H1 (cell line): ENCODE results near the gene FADS6. TPM values are rescaled to one million over a fixed set of nuclear protein-coding genes. Genes with fewer than 3 reads are reported as not detected.

Experiments
- CTCF ChIA-PET: fragments of 300-600 bp; sonication (Branson Sonifier 250); formaldehyde crosslinking; loops from one replicate; lab custom pipeline; 2021; ENCODE audit not compliant: partially characterized antibody; lab: Charles Lee
- POLR2A ChIA-PET: fragments of 300-600 bp; sonication (Branson Sonifier 250); formaldehyde crosslinking; loops from one replicate; lab custom pipeline; 2021; ENCODE audit warnings: inconsistent platforms; ENCODE audit not compliant: partially characterized antibody; lab: Charles Lee
- DNase-seq, 2 experiments: peaks; one replicate each; pipeline versions ENCODE4 v3.0.0 to v3.0.0-alpha.2; 2010 to 2022; ENCODE audit warnings: low spot score in 2 of 2, low read depth in 1 of 2, mixed read lengths in 1 of 2
- FAIRE-seq: peaks from 2 replicates; lab custom pipeline; 2011; peaks lifted over from hg19 to GRCh38; lab: Jason Lieb, UNC
- H2AFZ ChIP-seq: 2 replicates; pipeline ENCODE4 v1.8.1; 2012; ENCODE audit warnings: low read length, inconsistent platforms
- H2AK5ac ChIP-seq: 2 replicates; pipeline ENCODE4 v1.6.1; 2013; ENCODE audit warnings: low read depth, low read length
- H2BK120ac ChIP-seq: replicated peaks from 2 replicates; pipeline ENCODE3; 2013; ENCODE audit warnings: low read depth, low read length, inconsistent platforms
- H2BK12ac ChIP-seq: 2 replicates; pipeline ENCODE4 v1.6.1; 2013; ENCODE audit warnings: low read depth, low read length
- H2BK15ac ChIP-seq: 2 replicates; pipeline ENCODE4 v1.6.1; 2013; ENCODE audit warnings: low read length
- H2BK20ac ChIP-seq: 2 replicates; pipeline ENCODE4 v1.6.1; 2013; ENCODE audit warnings: low read length
- H2BK5ac ChIP-seq: 2 replicates; pipeline ENCODE4 v1.6.1; 2013; ENCODE audit warnings: low read depth, low read length
- H3K14ac ChIP-seq: 2 replicates; pipeline ENCODE4 v1.6.1; 2013; ENCODE audit warnings: inconsistent platforms; ENCODE audit not compliant: insufficient read length
- H3K18ac ChIP-seq: 2 replicates; pipeline ENCODE4 v1.6.1; 2013; ENCODE audit warnings: low read length; ENCODE audit errors: extremely low read depth
- H3K23ac ChIP-seq: 2 replicates; pipeline ENCODE4 v1.6.1; 2013; ENCODE audit warnings: inconsistent platforms; ENCODE audit not compliant: insufficient read length
- H3K23me2 ChIP-seq: 2 replicates; pipeline ENCODE4 v1.6.1; 2013; ENCODE audit warnings: low read depth, low read length
- H3K27ac ChIP-seq: 2 replicates; pipeline ENCODE4 v1.6.1; 2011; ENCODE audit warnings: low read depth, low read length, inconsistent platforms
- H3K27me3 ChIP-seq, 4 experiments: replicated peaks in 1 of 4; 1 replicate in 1 of 4; 2 replicates in 3 of 4; pipeline versions ENCODE4 v1.6.1 to v1.8.1; 2011 to 2013; ENCODE audit warnings: low read length in 3 of 4, mild to moderate bottlenecking in 3 of 4, inconsistent platforms in 2 of 4, mixed read lengths in 2 of 4, moderate library complexity in 1 of 4; ENCODE audit not compliant: control insufficient read depth in 3 of 4, insufficient read depth in 3 of 4; ENCODE audit errors: extremely low read depth in 1 of 4
- H3K36me3 ChIP-seq, 4 experiments: 2 replicates each; pipeline versions ENCODE4 v1.6.1 to v1.8.1; 2011 to 2013; ENCODE audit warnings: mild to moderate bottlenecking in 4 of 4, low read length in 3 of 4, moderate library complexity in 2 of 4, control low read depth in 1 of 4, inconsistent platforms in 1 of 4; ENCODE audit not compliant: insufficient read depth in 4 of 4, control insufficient read depth in 2 of 4
- H3K4ac ChIP-seq: replicated peaks from 2 replicates; pipeline ENCODE3; 2013; ENCODE audit warnings: low read length, low read depth, mixed read lengths, inconsistent platforms; ENCODE audit not compliant: insufficient read length
- H3K4me1 ChIP-seq, 4 experiments: replicated peaks in 1 of 4; 1 replicate in 1 of 4; 2 replicates in 3 of 4; pipeline versions ENCODE4 v1.6.1 to v1.8.1; 2011 to 2013; ENCODE audit warnings: low read length in 3 of 4, inconsistent platforms in 2 of 4, mixed read lengths in 1 of 4; ENCODE audit not compliant: insufficient read depth in 4 of 4, control insufficient read depth in 3 of 4
- H3K4me2 ChIP-seq, 2 experiments: 2 replicates each; pipeline versions ENCODE4 v1.6.1 to v1.8.1; 2011 to 2013; ENCODE audit warnings: low read depth in 2 of 2, low read length in 2 of 2, control low read depth in 1 of 2, inconsistent platforms in 1 of 2, mild to moderate bottlenecking in 1 of 2; ENCODE audit not compliant: insufficient read depth in 1 of 2
- H3K4me3 ChIP-seq, 4 experiments: fragments of 200-600, 300-600 bp in 1 of 4; sonication (generic), shearing (Covaris generic), sonication (Bioruptor Twin) in 1 of 4; 2 replicates each; pipeline versions ENCODE4 v1.5.1 to v1.8.1; 2011 to 2016; ENCODE audit warnings: low read length in 4 of 4, low read depth in 3 of 4, control low read depth in 2 of 4, inconsistent platforms in 2 of 4, mild to moderate bottlenecking in 2 of 4, mixed read lengths in 1 of 4, moderate library complexity in 1 of 4; ENCODE audit not compliant: insufficient read depth in 2 of 4; ENCODE audit errors: extremely low read depth in 1 of 4
- H3K56ac ChIP-seq: replicated peaks from 2 replicates; pipeline ENCODE3; 2013; ENCODE audit warnings: low read depth, mild to moderate bottlenecking, mixed read lengths, low read length, inconsistent platforms; ENCODE audit not compliant: insufficient read length
- H3K79me1 ChIP-seq: 2 replicates; pipeline ENCODE4 v1.6.1; 2013; ENCODE audit warnings: low read depth, low read length, control low read depth
- H3K79me2 ChIP-seq, 2 experiments: 2 replicates each; pipeline versions ENCODE4 v1.6.1 to v1.8.1; 2012 to 2013; ENCODE audit warnings: low read length in 2 of 2, mild to moderate bottlenecking in 2 of 2, inconsistent platforms in 1 of 2; ENCODE audit not compliant: insufficient read depth in 2 of 2, control insufficient read depth in 1 of 2
- H3K9ac ChIP-seq, 4 experiments: replicated peaks in 1 of 4; 1 replicate in 1 of 4; 2 replicates in 3 of 4; pipeline versions ENCODE4 v1.6.1 to v1.8.1; 2011 to 2013; ENCODE audit warnings: low read depth in 3 of 4, low read length in 3 of 4, control low read depth in 2 of 4, mild to moderate bottlenecking in 2 of 4, moderate library complexity in 2 of 4, inconsistent platforms in 1 of 4; ENCODE audit errors: extremely low read depth in 1 of 4
- H3K9me3 ChIP-seq, 2 experiments: 2 replicates each; pipeline versions ENCODE4 v1.6.1 to v1.8.1; 2012 to 2013; ENCODE audit warnings: mild to moderate bottlenecking in 2 of 2, moderate library complexity in 2 of 2, control low read depth in 1 of 2, inconsistent platforms in 1 of 2, low read depth in 1 of 2, low read length in 1 of 2, mixed read lengths in 1 of 2; ENCODE audit not compliant: insufficient read depth in 2 of 2
- H4K20me1 ChIP-seq, 2 experiments: replicated peaks in 1 of 2; 2 replicates each; pipeline versions ENCODE3 to v1.8.1; 2011 to 2013; ENCODE audit warnings: inconsistent platforms in 2 of 2, low read length in 2 of 2, mild to moderate bottlenecking in 1 of 2; ENCODE audit not compliant: insufficient read depth in 2 of 2, control insufficient read depth in 1 of 2
- H4K5ac ChIP-seq: 2 replicates; pipeline ENCODE4 v1.6.1; 2013; ENCODE audit warnings: low read length, low read depth, mixed read lengths, inconsistent platforms; ENCODE audit not compliant: insufficient read length
- H4K8ac ChIP-seq: 2 replicates; pipeline ENCODE4 v1.8.0; 2013; ENCODE audit warnings: mild to moderate bottlenecking, moderate library complexity, low read length, inconsistent platforms; ENCODE audit not compliant: insufficient read depth; ENCODE audit errors: extremely low read depth
- H4K91ac ChIP-seq: replicated peaks from 2 replicates; pipeline ENCODE3; 2013; ENCODE audit warnings: low read length, mixed read lengths, inconsistent platforms; ENCODE audit not compliant: insufficient read length
- ASH2L ChIP-seq: fragments of 200-600, 300-600 bp; sonication (generic); IDR thresholded peaks from one replicate; pipeline ENCODE4 v1.7.1; 2017; ENCODE audit warnings: low read length
- BCL11A ChIP-seq, 2 experiments: IDR thresholded peaks; one replicate each; pipeline ENCODE4 v1.6.1; 2011; ENCODE audit warnings: low read depth in 2 of 2, low read length in 2 of 2, mild to moderate bottlenecking in 2 of 2
- CEBPB ChIP-seq: IDR thresholded peaks from 2 replicates; pipeline ENCODE4 v1.6.1; 2012; ENCODE audit warnings: low read depth, low read length
- EGR1 ChIP-seq: IDR thresholded peaks from 2 replicates; pipeline ENCODE4 v1.6.1; 2011; ENCODE audit warnings: low read depth, low read length, borderline replicate concordance
- HDAC6 ChIP-seq: IDR thresholded peaks from one replicate; pipeline ENCODE4 v1.7.1; 2012; ENCODE audit warnings: low read depth, mild to moderate bottlenecking, inconsistent platforms, low read length, moderate library complexity
- RAD21 ChIP-seq, 2 experiments: IDR thresholded peaks in 1 of 2; conservative IDR thresholded peaks in 1 of 2; 2 replicates each; pipeline ENCODE4 v1.6.1; 2011; ENCODE audit warnings: low read depth in 2 of 2, low read length in 2 of 2, improper control_type of control experiment in 1 of 2, inconsistent platforms in 1 of 2, mild to moderate bottlenecking in 1 of 2, moderate library complexity in 1 of 2
- SIN3A ChIP-seq, 2 experiments: IDR thresholded peaks in 1 of 2; conservative IDR thresholded peaks in 1 of 2; 2 replicates each; pipeline ENCODE4 v1.6.1; 2011 to 2012; ENCODE audit warnings: low read length in 2 of 2, improper control_type of control experiment in 1 of 2, low read depth in 1 of 2, mild to moderate bottlenecking in 1 of 2
- SP1 ChIP-seq: IDR thresholded peaks from 2 replicates; pipeline ENCODE4 v1.6.1; 2011; ENCODE audit warnings: low read depth, low read length
- TAF1 ChIP-seq: IDR thresholded peaks from 2 replicates; pipeline ENCODE4 v1.6.1; 2011; ENCODE audit warnings: mild to moderate bottlenecking, low read depth, low read length
- TBP ChIP-seq: IDR thresholded peaks from 2 replicates; pipeline ENCODE4 v1.6.1; 2011; ENCODE audit warnings: low read depth, low read length, improper control_type of control experiment
- WGBS, 2 experiments: shearing (Covaris generic) in 1 of 2; methylation state at CpG; one replicate each; pipeline versions ENCODE4 v1.1.6 to v1.1.7; 2013 to 2015; ENCODE audit warnings: low lambda C conversion rate in 2 of 2, mixed read lengths in 2 of 2, inconsistent platforms in 1 of 2, low coverage in 1 of 2, missing lambda C conversion rate in 1 of 2; ENCODE audit not compliant: insufficient replicate concordance in 2 of 2, insufficient coverage in 1 of 2, insufficient read length in 1 of 2; ENCODE audit errors: extremely low coverage in 1 of 2, missing lambda C conversion rate in 1 of 2; 5-methylcytosine and 5-hydroxymethylcytosine counted together
- polyA plus RNA-seq, 7 experiments: library from polyadenylated mRNA; depleted of rRNA in 3 of 7; stranded (reverse) in 5 of 7; unstranded in 2 of 7; fragments of >200 nt in 5 of 7; fragments of 200-250 nt in 2 of 7; gene quantifications; 1 replicate in 5 of 7; 2 replicates in 1 of 7; 4 replicates in 1 of 7; pipeline versions ENCODE4 v1.2.1 to v1.2.3, GENCODE V29; 2011 to 2013; ENCODE audit warnings: missing spikeins in 2 of 7, mixed read lengths in 2 of 7
- total RNA-seq: library from RNA; stranded (reverse); fragmentation: NEBNext Ultra II Directional; extraction: Animal tissue kit (Norgen Biotek cat#: 25700); gene quantifications from 2 replicates; pipeline ENCODE4 v1.2.1, GENCODE V29; 2021

The FADS6 gene
- total and polyA plus RNA-seq, 2 of the 8 experiments (the other 6 are each of a cell fraction or from before 2014, with no cell fraction given) = 0.56 to 2.5 TPM

GRCh38 chr17:74842146-74842598, 51.3 kb downstream of the FADS6 start:
- POLR2A ChIA-PET = interaction anchor here (4.2 kb wide), 1 partner anchor 10 kb away, joined by 23 read pairs; no protein-coding TSS in a partner anchor
- no peak overlapping the region; the same call in 1 of the 2 replicates for H2AK5ac ChIP-seq
- no peaks in the 10 kb centered on the region for H3K36me3 ChIP-seq
- no peaks in the 10 kb centered on the region for H3K9me3 ChIP-seq
- no peak overlapping the region for H2BK5ac ChIP-seq
- no peak overlapping the region for H3K14ac ChIP-seq
- H3K4me3 ChIP-seq = peak overlapping the region in 3 of 4 experiments; percentile 35 to 57 (median 40); a peak in 3 of 8 replicates
- H3K79me2 ChIP-seq = no peaks in the 10 kb centered on the region
- H3K4me1 ChIP-seq = peaks cover 0 to 29% (median 14%) of the 10 kb centered on the region in 4 experiments; a peak in 6 of 7 replicates
- no peak overlapping the region for H4K5ac ChIP-seq
- H3K18ac ChIP-seq = no peak overlapping the region; the same call in 1 of the 2 replicates
- H4K20me1 ChIP-seq = peaks cover 11 to 15% of the 10 kb centered on the region in 2 experiments
- H3K4ac ChIP-seq = no peak overlapping the region
- CTCF ChIA-PET = interaction anchor here (0.6 to 99.6 kb wide), 12 partner anchors 1 to 479 kb away, joined by 3 to 2981 read pairs (median 4); partner anchors contain the start of genes FDXR, GRIN2C, NAT9 and OTOP2
- H3K27me3 ChIP-seq = peaks cover 14 to 53% (median 41%) of the 10 kb centered on the region in 4 experiments
- no peak overlapping the region for H3K56ac ChIP-seq
- H3K9ac ChIP-seq = no peak overlapping the region
- peak overlapping the region; percentile 73 for H4K91ac ChIP-seq
- no peak overlapping the region for H2BK12ac ChIP-seq
- FAIRE-seq = no peak
- H3K23ac ChIP-seq = no peak overlapping the region
- H4K8ac ChIP-seq = no peak overlapping the region
- no peak for DNase-seq
- 0 out of 2 replicates have a peak overlapping the region, but pooled peaks have one; percentile 61 for H2BK15ac ChIP-seq
- 59% methylated on average over 8 of the region's 8 CpGs; no CpG with 5 or more reads in 1 of the 2 experiments for WGBS, 2 experiments
- H2BK120ac ChIP-seq = no peak overlapping the region
- no peak overlapping the region for H3K27ac ChIP-seq
- peaks cover 3% of the 10 kb centered on the region; the same call in 1 of the 2 replicates for H3K23me2 ChIP-seq
- H3K79me1 ChIP-seq = no peaks in the 10 kb centered on the region
- no peak overlapping the region for H2AFZ ChIP-seq
- no peak overlapping the region for H2BK20ac ChIP-seq
- H3K4me2 ChIP-seq = peak overlapping the region; percentile 23 to 68; a peak in 3 of 4 replicates
- no peak for TF ChIP-seq ASH2L
- no peak for TF ChIP-seq EGR1
- no peak for TF ChIP-seq HDAC6
- no peak for TF ChIP-seq SP1
- TF ChIP-seq RAD21 (IDR thresholded peaks at IDR 0.05 in 1 of 2, conservative IDR thresholded peaks at IDR 0.05 in 1 of 2; ENCODE audit: low read depth in 2 of 2, low read length in 2 of 2) = no peak
- TF ChIP-seq TBP = no peak
- no peak for TF ChIP-seq CEBPB
- TF ChIP-seq TAF1 = no peak
- no peak for TF ChIP-seq SIN3A (conservative IDR thresholded peaks at IDR 0.05 in 1 of 2, IDR thresholded peaks at IDR 0.05 in 1 of 2; ENCODE audit: low read depth in 1 of 2, low read length in 2 of 2)
- TF ChIP-seq BCL11A (IDR thresholded peaks at IDR 0.05; ENCODE audit: low read depth in 2 of 2, low read length in 2 of 2) = no peak
